Panc1 (cell line): Measurements from ENCODE around the gene SPATA24. TPM values are rescaled to one million over a fixed set of nuclear protein-coding genes. Genes with fewer than 3 reads are reported as not detected.

Source experiments
- ATAC-seq: fragments of 200-7000 bp; cut with Tn5 transposase; 2 replicates; pipeline ENCODE4 v1.9.1; 2020; ENCODE audit warnings: mild to moderate bottlenecking, moderate library complexity
- BruUV-seq: library from RNA; stranded (reverse); fragments of 400-500 nt; replicated peaks from 2 replicates; lab custom pipeline; 2021; lab: Mats Ljungman, UMichigan
- CTCF ChIA-PET: fragments of 300-600 bp; sonication (Branson Sonifier 250); formaldehyde crosslinking; loops from one replicate; lab custom pipeline; 2022; ENCODE audit warnings: antibody characterized with exemption; lab: Charles Lee
- POLR2A ChIA-PET: fragments of 300-600 bp; sonication (Branson Sonifier 250); formaldehyde crosslinking; loops from one replicate; lab custom pipeline; 2022; ENCODE audit warnings: antibody characterized with exemption; lab: Charles Lee
- DNase-seq: peaks from one replicate; pipeline ENCODE4 v3.0.0-alpha.2; 2010; ENCODE audit warnings: low read depth, low spot score
- H3K27ac ChIP-seq: 2 replicates; pipeline ENCODE4 v1.5.1; 2011; ENCODE audit warnings: mild to moderate bottlenecking, low read length, inconsistent platforms
- H3K27me3 ChIP-seq: fragments of 200-500 bp; sonication (Bioruptor generic); 2 replicates; pipeline ENCODE4 v1.6.0; 2014; ENCODE audit warnings: low read length, inconsistent platforms; ENCODE audit not compliant: control insufficient read depth, insufficient read depth
- H3K36me3 ChIP-seq: fragments of 200-500 bp; sonication (Bioruptor generic); 2 replicates; pipeline ENCODE4 v1.5.1; 2014; ENCODE audit warnings: inconsistent platforms, mild to moderate bottlenecking, low read length, moderate library complexity; ENCODE audit not compliant: control insufficient read depth, insufficient read depth
- H3K4me1 ChIP-seq: 2 replicates; pipeline ENCODE4 v1.5.1; 2011; ENCODE audit warnings: inconsistent platforms, mild to moderate bottlenecking, low read length, moderate library complexity; ENCODE audit not compliant: control insufficient read depth, insufficient read depth
- H3K4me3 ChIP-seq, 2 experiments: 2 replicates each; pipeline ENCODE4 v1.5.1; 2011 to 2012; ENCODE audit warnings: low read depth in 2 of 2, low read length in 2 of 2, mild to moderate bottlenecking in 2 of 2, inconsistent platforms in 1 of 2, moderate library complexity in 1 of 2
- H3K9me3 ChIP-seq: fragments of 200-500 bp; sonication (Bioruptor generic); 2 replicates; pipeline ENCODE4 v1.5.1; 2014; ENCODE audit warnings: low read depth, mild to moderate bottlenecking, inconsistent platforms, low read length, moderate library complexity; ENCODE audit not compliant: control insufficient read depth, insufficient read depth
- POLR2AphosphoS5 ChIP-seq: IDR thresholded peaks from 2 replicates; pipeline ENCODE4 v1.6.1; 2012; ENCODE audit warnings: mild to moderate bottlenecking, low read depth, low read length, moderate library complexity
- REST ChIP-seq, 2 experiments: IDR thresholded peaks; 2 replicates each; pipeline ENCODE4 v1.6.1; 2011 to 2012; ENCODE audit warnings: low read depth in 2 of 2, control low read depth in 1 of 2, low read length in 1 of 2, mild to moderate bottlenecking in 1 of 2, moderate library complexity in 1 of 2; ENCODE audit not compliant: insufficient read depth in 1 of 2
- SIN3A ChIP-seq: IDR thresholded peaks from 2 replicates; pipeline ENCODE4 v1.6.1; 2012; ENCODE audit warnings: low read depth, mild to moderate bottlenecking, low read length, moderate library complexity, borderline replicate concordance; ENCODE audit not compliant: insufficient read depth
- TCF7L2 ChIP-seq: IDR thresholded peaks from 2 replicates; pipeline ENCODE4 v1.6.1; 2011; ENCODE audit warnings: mild to moderate bottlenecking, low read depth, low read length, inconsistent platforms
- in situ Hi-C: cut with HindIII; loops from 2 replicates; pipeline ENCODE4 v1.10.0; 2016; ENCODE audit warnings: low sequenced_read_pairs, low pct_unique_long_range_greater_than_20kb
- intact Hi-C: fragments of 100-400 bp; cut with micrococcal nuclease; formaldehyde crosslinking; loops from one replicate; pipeline ENCODE4 v1.10.0; 2022; ENCODE audit not compliant: unreplicated experiment
- total RNA-seq: library from RNA; stranded (reverse); gene quantifications from one replicate; pipeline ENCODE4 v1.2.1, GENCODE V29; 2021; ENCODE audit not compliant: unreplicated experiment
- TF ChIP-seq, protein P1 (sequence below): fragments of 450-650 bp; IDR thresholded peaks from 2 replicates; pipeline ENCODE4 v1.5.1; 2017; ENCODE audit warnings: mild to moderate bottlenecking

The SPATA24 gene
- total RNA-seq, 1 experiment from 2014 or later: 5.5 TPM

- H3K9me3 ChIP-seq: no peaks in the 10 kb centered on the region
- H3K27ac ChIP-seq: no peak overlapping the region
- in situ Hi-C loops (no loop called here), intact Hi-C loops (no loop called here)
- BruUV-seq: no TSS peak
- no peaks in the 10 kb centered on the region for H3K27me3 ChIP-seq
- ATAC-seq (no peak), DNase-seq (no peak)
- H3K4me1 ChIP-seq: peaks cover 9% of the 10 kb centered on the region
- ChIA-PET CTCF (no interaction called here), POLR2A (no interaction called here)
- H3K36me3 ChIP-seq: 0 out of 2 replicates have a peak, but pooled peaks cover 4% of the 10 kb centered on the region
- TF ChIP-seq POLR2AphosphoS5 (no peak), SIN3A (no peak), TCF7L2 (no peak), REST (IDR thresholded peaks at IDR 0.05; ENCODE audit: insufficient read depth in 1 of 2, low read depth in 2 of 2, low read length in 1 of 2) (no peak)
- TF ChIP-seq, protein P1, sequence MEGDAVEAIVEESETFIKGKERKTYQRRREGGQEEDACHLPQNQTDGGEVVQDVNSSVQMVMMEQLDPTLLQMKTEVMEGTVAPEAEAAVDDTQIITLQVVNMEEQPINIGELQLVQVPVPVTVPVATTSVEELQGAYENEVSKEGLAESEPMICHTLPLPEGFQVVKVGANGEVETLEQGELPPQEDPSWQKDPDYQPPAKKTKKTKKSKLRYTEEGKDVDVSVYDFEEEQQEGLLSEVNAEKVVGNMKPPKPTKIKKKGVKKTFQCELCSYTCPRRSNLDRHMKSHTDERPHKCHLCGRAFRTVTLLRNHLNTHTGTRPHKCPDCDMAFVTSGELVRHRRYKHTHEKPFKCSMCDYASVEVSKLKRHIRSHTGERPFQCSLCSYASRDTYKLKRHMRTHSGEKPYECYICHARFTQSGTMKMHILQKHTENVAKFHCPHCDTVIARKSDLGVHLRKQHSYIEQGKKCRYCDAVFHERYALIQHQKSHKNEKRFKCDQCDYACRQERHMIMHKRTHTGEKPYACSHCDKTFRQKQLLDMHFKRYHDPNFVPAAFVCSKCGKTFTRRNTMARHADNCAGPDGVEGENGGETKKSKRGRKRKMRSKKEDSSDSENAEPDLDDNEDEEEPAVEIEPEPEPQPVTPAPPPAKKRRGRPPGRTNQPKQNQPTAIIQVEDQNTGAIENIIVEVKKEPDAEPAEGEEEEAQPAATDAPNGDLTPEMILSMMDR: no peak
- no peak overlapping the region for H3K4me3 ChIP-seq
Observed at GRCh38 chr5:139376364-139376763, 27.5 kb downstream of the SPATA24 start.

DNA sequence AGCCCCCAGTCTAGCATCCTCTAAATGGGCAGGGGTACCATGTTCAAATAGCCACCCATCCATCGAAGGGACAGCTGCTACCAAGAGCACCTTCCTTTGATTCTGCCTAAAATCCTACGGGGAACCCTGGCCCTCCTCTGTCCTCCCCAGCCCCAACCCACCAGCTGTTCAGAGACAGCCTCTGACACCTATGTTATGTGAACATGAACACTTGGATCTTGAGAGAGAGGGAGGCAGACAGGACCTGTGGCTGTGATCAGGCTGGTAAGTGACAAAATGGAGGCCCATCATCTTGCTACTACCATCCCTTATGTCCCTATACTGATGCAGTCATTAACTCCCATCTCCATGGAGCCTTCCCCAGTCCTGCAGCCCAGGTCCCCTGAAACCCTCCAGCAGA is 29.0 kb downstream of the SPATA24 start:
- H3K27ac ChIP-seq: no peak overlapping the region
- H3K4me1 ChIP-seq: peaks cover 9% of the 10 kb centered on the region
- CTCF ChIA-PET: no interaction called here
- TF ChIP-seq REST (IDR thresholded peaks at IDR 0.05; ENCODE audit: insufficient read depth in 1 of 2, low read depth in 2 of 2, low read length in 1 of 2): no peak
- H3K27me3 ChIP-seq: no peaks in the 10 kb centered on the region
- ATAC-seq (no peak), DNase-seq (no peak)
- H3K36me3 ChIP-seq: peaks cover 7% of the 10 kb centered on the region; the same call in 1 of the 2 replicates
- no peaks in the 10 kb centered on the region for H3K9me3 ChIP-seq
- in situ Hi-C loops: no loop called here
- no TSS peak for BruUV-seq
- H3K4me3 ChIP-seq: no peak overlapping the region
- POLR2A ChIA-PET: no interaction called here
- intact Hi-C loops: no loop called here
